H9 (cell line): ENCODE results near the gene FETUB. TPM values are rescaled to one million over a fixed set of nuclear protein-coding genes. Genes with fewer than 3 reads are reported as not detected.

Experiments
- DNase-seq: peaks from one replicate; pipeline ENCODE4 v3.0.0-alpha.2; 2017
- H2AFZ ChIP-seq: one replicate; pipeline ENCODE4 v1.6.1; 2013; ENCODE audit warnings: mild to moderate bottlenecking, low read length, control low read depth, moderate library complexity
- H2AK5ac ChIP-seq: 2 replicates; pipeline ENCODE4 v1.6.1; 2013; ENCODE audit warnings: low read length, control low read depth, mixed read lengths; ENCODE audit not compliant: insufficient read length
- H2BK120ac ChIP-seq: one replicate; pipeline ENCODE4 v1.6.1; 2013; ENCODE audit warnings: low read depth, mild to moderate bottlenecking, low read length, control low read depth, inconsistent platforms; ENCODE audit not compliant: poor library complexity, severe bottlenecking
- H2BK12ac ChIP-seq: 2 replicates; pipeline ENCODE4 v1.6.1; 2013; ENCODE audit warnings: low read length, control low read depth, mixed read lengths, low read depth; ENCODE audit not compliant: insufficient read length
- H2BK15ac ChIP-seq: 2 replicates; pipeline ENCODE4 v1.6.1; 2013; ENCODE audit warnings: low read depth, low read length, control low read depth
- H2BK20ac ChIP-seq: one replicate; pipeline ENCODE4 v1.6.1; 2013; ENCODE audit warnings: low read depth, mild to moderate bottlenecking, low read length, control low read depth, inconsistent platforms; ENCODE audit not compliant: poor library complexity, severe bottlenecking
- H2BK5ac ChIP-seq: 2 replicates; pipeline ENCODE4 v1.6.1; 2013; ENCODE audit warnings: low read length, control low read depth, mixed read lengths; ENCODE audit not compliant: insufficient read length
- H3K14ac ChIP-seq: 2 replicates; pipeline ENCODE4 v1.6.1; 2013; ENCODE audit warnings: low read length, control low read depth; ENCODE audit not compliant: insufficient read depth
- H3K18ac ChIP-seq: 2 replicates; pipeline ENCODE4 v1.6.1; 2013; ENCODE audit warnings: low read depth, mild to moderate bottlenecking, mixed read lengths, low read length, control low read depth; ENCODE audit not compliant: insufficient read length
- H3K23ac ChIP-seq: 2 replicates; pipeline ENCODE4 v1.6.1; 2013; ENCODE audit warnings: low read length, control low read depth, mixed read lengths, low read depth; ENCODE audit not compliant: insufficient read length
- H3K23me2 ChIP-seq: 2 replicates; pipeline ENCODE4 v1.6.1; 2013; ENCODE audit warnings: low read depth, mild to moderate bottlenecking, mixed read lengths, low read length, control low read depth; ENCODE audit not compliant: insufficient read length, poor library complexity, severe bottlenecking
- H3K27ac ChIP-seq: 2 replicates; pipeline ENCODE4 v1.5.1; 2013; ENCODE audit warnings: low read length, control low read depth, mixed read lengths, low read depth; ENCODE audit not compliant: insufficient read length
- H3K27me3 ChIP-seq: 2 replicates; pipeline ENCODE4 v1.6.1; 2013; ENCODE audit warnings: low read length, control low read depth, inconsistent platforms; ENCODE audit not compliant: insufficient read depth
- H3K4ac ChIP-seq: 2 replicates; pipeline ENCODE4 v1.6.1; 2013; ENCODE audit warnings: low read depth, mild to moderate bottlenecking, control low read depth, inconsistent platforms, low read length, moderate library complexity
- H3K4me1 ChIP-seq: 2 replicates; pipeline ENCODE4 v1.6.1; 2013; ENCODE audit warnings: low read length, control low read depth, inconsistent platforms; ENCODE audit not compliant: insufficient read depth
- H3K4me2 ChIP-seq: 2 replicates; pipeline ENCODE4 v1.6.1; 2013; ENCODE audit warnings: low read length, control low read depth, mixed read lengths; ENCODE audit not compliant: insufficient read length, insufficient read depth
- H3K56ac ChIP-seq: 2 replicates; pipeline ENCODE4 v1.6.1; 2013; ENCODE audit warnings: low read depth, mild to moderate bottlenecking, mixed read lengths, low read length, control low read depth; ENCODE audit not compliant: insufficient read length
- H3K79me1 ChIP-seq: 2 replicates; pipeline ENCODE4 v1.6.1; 2013; ENCODE audit warnings: low read depth, mild to moderate bottlenecking, moderate library complexity, low read length, control low read depth, inconsistent platforms; ENCODE audit not compliant: insufficient read depth, poor library complexity, severe bottlenecking
- H3K79me2 ChIP-seq: 2 replicates; pipeline ENCODE4 v1.6.1; 2013; ENCODE audit warnings: low read length, control low read depth, inconsistent platforms; ENCODE audit not compliant: insufficient read depth
- H3K9ac ChIP-seq: 2 replicates; pipeline ENCODE4 v1.6.1; 2013; ENCODE audit warnings: low read length, control low read depth, mixed read lengths; ENCODE audit not compliant: insufficient read length; ENCODE audit errors: extremely low read depth
- H3K9me3 ChIP-seq: one replicate; pipeline ENCODE4 v1.6.1; 2013; ENCODE audit warnings: low read depth, low read length, inconsistent platforms; ENCODE audit not compliant: control insufficient read depth
- H3T11ph ChIP-seq: one replicate; pipeline ENCODE4 v1.6.1; 2013; ENCODE audit warnings: mild to moderate bottlenecking, low read length, control low read depth, inconsistent platforms
- H4K20me1 ChIP-seq: one replicate; pipeline ENCODE4 v1.6.1; 2013; ENCODE audit not compliant: control insufficient read depth, insufficient read length, insufficient read depth
- H4K5ac ChIP-seq: 2 replicates; pipeline ENCODE4 v1.6.1; 2013; ENCODE audit warnings: low read depth, mild to moderate bottlenecking, mixed read lengths, low read length, control low read depth; ENCODE audit not compliant: insufficient read length
- H4K8ac ChIP-seq: replicated peaks from 2 replicates; pipeline ENCODE4 v1.6.1; 2013; ENCODE audit warnings: low read length, control low read depth, mixed read lengths, low read depth; ENCODE audit not compliant: insufficient read length
- H4K91ac ChIP-seq: 2 replicates; pipeline ENCODE4 v1.6.1; 2013; ENCODE audit warnings: low read depth, mild to moderate bottlenecking, moderate library complexity, mixed read lengths, low read length, control low read depth; ENCODE audit not compliant: insufficient read length
- H3K27ac Mint-ChIP-seq, 3 experiments: 2 replicates in 2 of 3; 3 replicates in 1 of 3; pipeline ENCODE4 v1.8.0; 2020 to 2021; ENCODE audit warnings: mixed read lengths in 3 of 3, mild to moderate bottlenecking in 1 of 3, moderate library complexity in 1 of 3
- H3K27me3 Mint-ChIP-seq: 2 replicates; pipeline ENCODE4 v1.8.0; 2021; ENCODE audit warnings: low read depth, mild to moderate bottlenecking, moderate library complexity, mixed read lengths
- H3K36me3 Mint-ChIP-seq, 3 experiments: 2 replicates in 2 of 3; 3 replicates in 1 of 3; pipeline ENCODE4 v1.8.0; 2020 to 2021; ENCODE audit warnings: low read depth in 3 of 3, mixed read lengths in 3 of 3; ENCODE audit not compliant: insufficient read depth in 1 of 3
- H3K4me1 Mint-ChIP-seq, 2 experiments: 2 replicates each; pipeline ENCODE4 v1.8.0; 2020; ENCODE audit warnings: mixed read lengths in 2 of 2
- H3K4me3 Mint-ChIP-seq, 2 experiments: 2 replicates in 1 of 2; 3 replicates in 1 of 2; pipeline ENCODE4 v1.8.0; 2020 to 2021; ENCODE audit warnings: mild to moderate bottlenecking in 2 of 2, mixed read lengths in 2 of 2, moderate library complexity in 1 of 2
- H3K9me3 Mint-ChIP-seq, 2 experiments: 2 replicates in 1 of 2; 3 replicates in 1 of 2; pipeline ENCODE4 v1.8.0; 2020; ENCODE audit warnings: mild to moderate bottlenecking in 2 of 2, mixed read lengths in 2 of 2, moderate library complexity in 1 of 2
- WGBS: extraction: QIAGEN DNeasy Blood & Tissue Kit; methylation state at CpG from one replicate; pipeline ENCODE4 v1.1.7; 2013; ENCODE audit warnings: missing lambda C conversion rate, low lambda C conversion rate, mixed read lengths; ENCODE audit not compliant: insufficient read length; ENCODE audit errors: extremely low coverage; 5-methylcytosine and 5-hydroxymethylcytosine counted together
- total RNA-seq: library from RNA; stranded (reverse); gene quantifications from 2 replicates; pipeline ENCODE4 v1.2.1, GENCODE V29; 2021
- TF ChIP-seq, protein P1 (sequence below): fragments of 200-600 bp; sonication (generic); conservative IDR thresholded peaks from 3 replicates; pipeline ENCODE4 v1.8.0; 2021; ENCODE audit warnings: antibody characterized with exemption, mild to moderate bottlenecking

Gene FETUB
- total RNA-seq, 1 experiment from 2014 or later, result not detected

DNA sequence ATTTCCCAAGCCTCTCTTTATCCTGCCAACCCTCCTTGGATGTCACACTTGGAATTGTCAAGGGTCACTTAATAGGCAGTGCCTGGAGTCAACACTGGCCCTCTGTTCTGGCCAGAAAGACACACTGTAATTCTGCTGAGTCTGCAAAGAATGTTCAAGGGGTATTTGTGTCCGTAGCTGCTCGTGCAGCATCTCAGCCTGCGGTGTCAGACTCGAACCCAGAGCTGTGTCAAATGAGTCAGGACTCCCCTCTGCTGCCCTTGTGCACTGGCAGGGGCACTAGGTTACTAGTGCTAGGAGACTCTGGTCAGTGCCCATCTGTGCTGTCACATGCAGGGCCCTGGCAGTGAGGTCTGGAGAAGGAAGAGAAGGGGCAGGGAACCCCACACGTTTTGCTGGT, 28.1 kb upstream of the FETUB start:
- Histone ChIP-seq H3K56ac (no peak overlapping the region), H3K9ac (no peak overlapping the region), H3K4me2 (no peak overlapping the region), H3K79me2 (no peaks in the 10 kb centered on the region), H2BK20ac (no peak overlapping the region), H3K27ac (no peak overlapping the region), H3K23ac (no peak overlapping the region), H3K4ac (no peak overlapping the region), H3K18ac (no peak overlapping the region), H3K9me3 (no peaks in the 10 kb centered on the region), H2AK5ac (no peak overlapping the region), H2BK120ac (no peak overlapping the region), H2AFZ (no peak overlapping the region), H2BK12ac (no peak overlapping the region), H3K14ac (no peak overlapping the region; the same call in 1 of the 2 replicates), H4K20me1 (no peaks in the 10 kb centered on the region), H3K23me2 (no peaks in the 10 kb centered on the region), H3K27me3 (no peaks in the 10 kb centered on the region), H3K4me1 (no peaks in the 10 kb centered on the region), H4K8ac (no peak overlapping the region), H3T11ph (no peak overlapping the region), H4K5ac (no peak overlapping the region), H2BK15ac (no peak overlapping the region), H4K91ac (no peak overlapping the region), H2BK5ac (no peak overlapping the region), H3K79me1 (no peaks in the 10 kb centered on the region)
- H3K36me3 Mint-ChIP-seq, result no peaks in the 10 kb centered on the region; a peak in 1 of 7 replicates
- peaks cover 14% of the 10 kb centered on the region for H3K27me3 Mint-ChIP-seq
- WGBS, result no CpG with 5 or more reads among the region's 5 CpGs
- TF ChIP-seq, protein P1, sequence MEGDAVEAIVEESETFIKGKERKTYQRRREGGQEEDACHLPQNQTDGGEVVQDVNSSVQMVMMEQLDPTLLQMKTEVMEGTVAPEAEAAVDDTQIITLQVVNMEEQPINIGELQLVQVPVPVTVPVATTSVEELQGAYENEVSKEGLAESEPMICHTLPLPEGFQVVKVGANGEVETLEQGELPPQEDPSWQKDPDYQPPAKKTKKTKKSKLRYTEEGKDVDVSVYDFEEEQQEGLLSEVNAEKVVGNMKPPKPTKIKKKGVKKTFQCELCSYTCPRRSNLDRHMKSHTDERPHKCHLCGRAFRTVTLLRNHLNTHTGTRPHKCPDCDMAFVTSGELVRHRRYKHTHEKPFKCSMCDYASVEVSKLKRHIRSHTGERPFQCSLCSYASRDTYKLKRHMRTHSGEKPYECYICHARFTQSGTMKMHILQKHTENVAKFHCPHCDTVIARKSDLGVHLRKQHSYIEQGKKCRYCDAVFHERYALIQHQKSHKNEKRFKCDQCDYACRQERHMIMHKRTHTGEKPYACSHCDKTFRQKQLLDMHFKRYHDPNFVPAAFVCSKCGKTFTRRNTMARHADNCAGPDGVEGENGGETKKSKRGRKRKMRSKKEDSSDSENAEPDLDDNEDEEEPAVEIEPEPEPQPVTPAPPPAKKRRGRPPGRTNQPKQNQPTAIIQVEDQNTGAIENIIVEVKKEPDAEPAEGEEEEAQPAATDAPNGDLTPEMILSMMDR, result no peak
- no peaks in the 10 kb centered on the region for H3K9me3 Mint-ChIP-seq
- no peak overlapping the region for H3K27ac Mint-ChIP-seq
- no peak overlapping the region for H3K4me3 Mint-ChIP-seq
- peaks cover 8 to 9% of the 10 kb centered on the region in 2 experiments for H3K4me1 Mint-ChIP-seq
- no peak for DNase-seq
